GM19438 (cell line): Measurements from ENCODE around the gene CYYR1.
"Not testable (repeated sequence)": the region's sequence is repeated elsewhere in the genome, so short reads cannot be mapped to it uniquely, and the experiment has no call there.

Experiments
- ATAC-seq: cut with Tn5 transposase; IDR thresholded peaks from one replicate; pipeline ENCODE4 v1.9.1; 2021; ENCODE audit warnings: low read depth; ENCODE audit not compliant: unreplicated experiment

The CYYR1 gene

GRCh38 chr21:26499495-26499894, 73.6 kb downstream of the CYYR1 start:
- no peak for ATAC-seq

GRCh38 chr21:26495283-26495849, 77.7 kb downstream of the CYYR1 start:
- no peak for ATAC-seq

GRCh38 chr21:26491663-26492062, 81.4 kb downstream of the CYYR1 start:
- no peak for ATAC-seq

- no peak for ATAC-seq
Measured at GRCh38 chr21:26490771-26491170, 82.3 kb downstream of the CYYR1 start.

- ATAC-seq = no peak
Measured at GRCh38 chr21:26489781-26490180, 83.3 kb downstream of the CYYR1 start.

- no peak for ATAC-seq
Measured at GRCh38 chr21:26487981-26488480, 85.1 kb downstream of the CYYR1 start.

- ATAC-seq = no peak
Measured at GRCh38 chr21:26473471-26473870, 99.6 kb downstream of the CYYR1 start.

GRCh38 chr21:26471099-26471471, 102.0 kb downstream of the CYYR1 start:
- no peak for ATAC-seq

GRCh38 chr21:26470351-26471098, 102.6 kb downstream of the CYYR1 start:
- no peak for ATAC-seq

GRCh38 chr21:26469789-26470188, 103.3 kb downstream of the CYYR1 start:
- ATAC-seq = no peak

GRCh38 chr21:26465916-26466315, 107.2 kb downstream of the CYYR1 start:
- ATAC-seq = no peak

GRCh38 chr21:26461500-26461899, 111.6 kb downstream of the CYYR1 start:
- no peak for ATAC-seq

GRCh38 chr21:26460621-26461020, 112.5 kb downstream of the CYYR1 start:
- no peak for ATAC-seq

- not testable (repeated sequence) for ATAC-seq
Measured at GRCh38 chr21:26458854-26459253, 114.2 kb downstream of the CYYR1 start.

GRCh38 chr21:26457817-26458216, 115.3 kb downstream of the CYYR1 start:
- no peak for ATAC-seq

GRCh38 chr21:26453267-26453666, 119.8 kb downstream of the CYYR1 start:
- ATAC-seq = no peak

- ATAC-seq = no peak
Measured at GRCh38 chr21:26451081-26451740, 121.9 kb downstream of the CYYR1 start.

GRCh38 chr21:26449161-26449560, 123.9 kb downstream of the CYYR1 start:
- ATAC-seq = no peak

GRCh38 chr21:26448751-26449150, 124.3 kb downstream of the CYYR1 start:
- no peak for ATAC-seq

GRCh38 chr21:26447932-26448475, 125.1 kb downstream of the CYYR1 start:
- ATAC-seq = no peak

- no peak for ATAC-seq
Measured at GRCh38 chr21:26445440-26445839, 127.6 kb downstream of the CYYR1 start.
